Stimulated activated CD4-positive, alpha-beta T cell treated with anti-CD3 and anti-CD28 coated beads, Interleukin-1b, Interleukin-23, amount 100 ng/mL, for 1 hour (primary cell): ENCODE data around the gene BACE2.
"Not testable (repeated sequence)": the region's sequence is repeated elsewhere in the genome, so short reads cannot be mapped to it uniquely, and the experiment has no call there.

Experiments used
- DNase-seq, 2 donors: peaks; one replicate each; pipeline ENCODE4 v3.0.0-alpha.2; 2020; ENCODE audit warnings: low read depth in 2 of 2

Gene BACE2

DNA sequence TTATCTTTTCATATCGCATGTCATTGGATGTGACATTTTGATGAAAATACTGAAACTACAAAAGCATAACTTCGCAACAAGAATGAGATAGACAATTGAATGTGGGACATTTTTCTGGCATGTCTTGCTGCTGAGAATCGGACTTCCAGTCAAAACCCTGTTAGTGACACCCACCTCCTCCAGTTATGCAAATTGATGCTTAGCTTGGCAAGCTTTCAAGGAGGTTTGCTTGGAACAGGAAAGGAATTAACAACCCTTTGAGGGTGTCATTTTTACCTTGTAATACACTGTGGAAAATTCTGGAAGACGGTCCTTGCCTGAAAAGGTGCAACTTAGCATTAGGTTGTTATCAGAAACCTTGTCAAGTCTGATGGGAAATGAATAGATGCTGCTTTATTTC, 109.9 kb downstream of the BACE2 start:
- no peak for DNase-seq

GRCh38 chr21:41280115-41280919, 112.4 kb downstream of the BACE2 start:
- DNase-seq = no peak

GRCh38 chr21:41282412-41282811, 114.5 kb downstream of the BACE2 start:
- no peak for DNase-seq

DNA sequence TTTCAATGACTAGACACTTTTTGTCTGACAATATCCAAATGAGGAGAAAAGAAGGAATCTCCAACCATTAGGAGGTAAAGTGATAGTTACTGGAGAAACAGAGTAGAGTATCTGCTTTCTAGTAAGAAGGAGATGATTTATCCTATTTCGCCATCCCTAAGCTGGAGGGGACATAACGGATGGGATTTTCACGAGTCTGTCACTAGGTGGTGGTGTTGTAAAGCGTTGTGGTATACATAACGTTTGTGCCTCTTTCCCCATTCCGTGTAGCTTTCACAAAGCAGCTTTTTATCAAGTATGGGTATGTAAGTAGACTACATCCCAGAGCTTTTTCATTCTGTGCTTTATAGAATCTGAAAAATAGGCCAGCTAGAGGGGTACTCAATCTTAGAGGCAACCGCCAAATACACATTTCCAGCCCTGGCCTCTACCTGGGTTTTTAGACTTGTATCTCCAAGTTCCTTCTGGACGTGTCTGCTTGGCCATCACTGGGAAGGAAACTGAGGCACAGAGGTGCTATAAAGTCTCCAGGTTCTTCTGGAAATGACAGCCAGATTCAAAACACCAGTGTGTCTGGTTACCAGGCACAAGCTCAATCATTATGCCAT, 115.4 kb downstream of the BACE2 start:
- no peak for DNase-seq

GRCh38 chr21:41289431-41289830, 121.5 kb downstream of the BACE2 start:
- no peak for DNase-seq

GRCh38 chr21:41290106-41290799, 122.3 kb downstream of the BACE2 start:
- no peak for DNase-seq

DNA sequence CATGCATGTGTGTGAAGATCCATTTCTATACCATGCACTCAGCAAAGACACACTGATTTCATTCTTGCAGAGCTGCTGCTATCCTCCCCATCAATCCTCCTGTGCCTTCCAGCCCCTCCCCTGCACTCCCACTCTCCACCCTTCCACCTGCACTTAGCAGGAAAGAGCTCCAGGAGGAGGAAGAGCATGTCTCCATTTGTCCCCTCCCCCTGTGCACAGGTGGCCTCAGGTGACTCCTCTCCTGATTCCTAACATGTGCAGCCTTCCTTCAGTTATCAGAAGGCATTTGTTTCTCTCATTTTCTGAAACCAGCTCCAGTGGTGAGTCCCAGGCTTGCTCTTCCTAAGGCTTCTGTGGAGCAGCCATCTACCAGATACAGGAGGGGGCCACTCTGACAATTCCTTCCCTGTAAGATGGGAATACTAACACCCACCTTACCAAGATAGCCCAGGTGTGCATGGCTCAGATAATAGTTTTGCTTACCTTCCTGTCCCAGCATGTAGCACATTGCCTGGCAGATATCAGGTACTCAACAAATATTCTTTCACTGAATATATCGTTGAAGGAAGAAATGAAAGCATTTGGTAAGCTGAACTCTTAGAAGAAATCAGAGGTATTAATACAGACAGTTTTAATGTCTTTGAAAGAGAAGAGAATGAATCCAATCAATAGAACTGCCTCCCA, 126.7 kb downstream of the BACE2 start:
- DNase-seq = no peak

GRCh38 chr21:41295721-41296254, 127.8 kb downstream of the BACE2 start:
- DNase-seq = no peak

GRCh38 chr21:41302976-41303375, 135.0 kb downstream of the BACE2 start:
- no peak for DNase-seq

DNA sequence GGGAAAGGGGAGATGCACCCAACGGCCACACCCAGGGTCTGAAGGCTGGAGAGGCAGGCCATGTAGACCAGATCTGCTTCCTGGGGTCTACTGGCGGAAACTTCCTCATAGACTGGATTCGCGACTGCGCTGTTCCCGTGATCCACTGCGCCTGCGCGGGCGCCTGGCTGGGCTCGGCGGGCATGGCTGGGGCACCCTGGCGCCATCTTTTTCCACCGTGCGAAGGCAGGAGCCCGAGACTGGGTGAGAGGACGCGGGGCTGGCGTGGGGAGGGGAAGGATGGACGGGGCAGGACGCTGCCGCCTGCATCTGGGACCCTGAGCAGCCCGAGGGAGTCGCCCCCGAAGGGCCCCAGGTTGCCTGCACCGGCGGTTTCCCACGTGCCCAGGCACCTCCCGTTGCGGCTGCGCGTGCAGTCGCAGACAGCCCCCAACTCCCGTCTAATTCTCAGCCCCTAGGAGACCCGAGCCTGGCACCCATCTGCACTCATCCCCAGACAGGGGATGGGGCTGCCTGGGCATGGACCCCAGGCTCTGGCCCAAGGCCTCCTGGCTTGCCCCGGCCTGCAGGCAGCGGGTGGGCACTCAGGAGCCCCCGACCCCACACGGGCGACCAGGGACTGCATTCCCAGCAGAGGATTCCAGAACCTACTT, 136.2 kb downstream of the BACE2 start:
- DNase-seq = no peak

DNA sequence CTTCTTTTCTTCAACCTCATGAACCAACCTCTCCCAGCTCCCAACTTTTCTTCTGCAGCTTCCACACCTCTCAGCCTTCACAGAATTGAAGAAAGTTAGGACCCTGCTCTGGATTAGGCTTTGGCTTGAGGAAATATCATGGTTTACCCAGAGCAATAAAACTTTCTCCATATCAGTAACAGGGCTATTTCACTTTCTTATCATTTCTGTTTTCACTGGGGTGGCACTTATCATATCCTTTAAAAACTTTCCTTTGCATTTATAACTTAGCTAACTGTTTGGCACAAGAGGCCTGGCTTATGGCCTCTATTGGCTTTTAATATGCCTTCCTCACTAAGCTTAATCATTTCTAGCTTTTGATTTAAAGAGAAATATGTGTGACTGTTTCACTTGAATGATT, 139.3 kb downstream of the BACE2 start:
- DNase-seq = no peak

- DNase-seq = not testable (repeated sequence)
These were observed 145.6 kb downstream of the BACE2 start for GRCh38 chr21:41313285-41314164.

DNA sequence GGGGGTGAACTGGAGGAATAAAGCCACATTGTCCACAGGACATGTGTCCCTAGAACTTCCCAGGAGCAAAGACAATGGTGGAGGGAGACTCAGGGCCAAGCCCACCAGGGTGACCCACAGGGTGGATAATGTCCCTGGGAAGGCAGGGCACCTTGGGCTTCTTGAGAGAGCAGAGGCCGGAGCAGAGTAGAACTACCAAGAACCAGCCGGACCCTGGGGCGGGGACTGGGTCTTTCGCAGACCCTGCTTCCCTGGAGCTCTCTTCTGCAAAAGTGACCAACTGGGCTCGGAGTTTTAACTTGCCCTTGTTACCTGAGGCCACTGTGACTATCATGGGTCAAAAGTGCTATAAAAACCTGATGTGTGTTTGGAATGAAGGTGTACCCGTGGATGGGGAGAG, 147.8 kb downstream of the BACE2 start:
- DNase-seq = no peak

GRCh38 chr21:41316200-41317062, 148.5 kb downstream of the BACE2 start, which contains the start of gene FAM3B:
Gene FAM3B, plus strand, starts transcription at chr21:41316801. Its CDS starts 79 bp downstream, at chr21:41316880.
- no peak for DNase-seq

- no peak for DNase-seq
These were observed 149.1 kb downstream of the BACE2 start for GRCh38 chr21:41317063-41317392.

DNA sequence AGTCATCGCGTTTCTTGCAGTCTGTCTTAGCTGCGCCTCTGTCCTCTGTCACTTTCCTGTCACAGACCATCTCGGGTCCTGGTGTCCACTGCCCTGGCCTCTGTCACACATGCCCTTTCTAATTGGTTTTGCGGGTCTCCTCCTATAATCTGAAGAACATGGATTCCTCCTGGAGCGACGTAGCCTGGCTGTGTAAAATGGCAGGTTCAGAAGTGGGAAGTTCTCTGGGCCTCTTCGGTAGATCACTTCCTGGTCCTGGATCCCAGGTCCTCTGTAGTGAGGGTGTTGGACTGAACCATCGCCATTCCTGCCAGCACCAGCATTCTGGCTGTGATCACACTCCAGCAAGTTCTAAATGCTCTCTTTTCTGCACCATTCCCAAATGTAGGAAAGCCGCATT, 149.5 kb downstream of the BACE2 start:
- no peak for DNase-seq

- DNase-seq = no peak
These were observed 150.3 kb downstream of the BACE2 start for GRCh38 chr21:41318218-41318617.

- no peak for DNase-seq
These were observed 151.3 kb downstream of the BACE2 start for GRCh38 chr21:41319273-41319672.

GRCh38 chr21:41321211-41321907, 153.4 kb downstream of the BACE2 start:
- DNase-seq = no peak
